Fibroblast of skin of right biceps (primary cell): ENCODE data around the gene STX4.

Source experiments
- DNase-seq: peaks from one replicate; pipeline ENCODE4 v3.0.0-alpha.2; 2013

Gene STX4

DNA sequence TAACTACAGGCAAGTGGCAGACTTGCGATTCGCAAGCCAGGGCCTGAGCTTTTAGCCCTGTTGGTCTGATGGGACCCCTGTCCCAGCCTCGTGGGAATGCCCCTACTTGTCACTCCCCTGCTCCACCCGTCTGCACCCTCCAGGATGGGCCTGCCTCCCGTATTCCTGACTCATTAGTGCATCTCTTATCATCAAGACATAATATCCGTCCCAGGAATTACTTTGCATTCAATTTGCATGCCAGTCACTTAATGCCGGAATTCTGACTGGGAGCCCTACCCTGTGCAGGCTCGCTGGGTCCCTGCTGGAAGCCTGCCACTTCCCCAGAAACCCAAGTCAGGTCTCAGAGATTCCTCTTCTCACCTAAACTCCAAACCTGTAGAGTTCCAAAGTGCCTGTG lies 52.1 kb downstream of the STX4 start:
- no peak for DNase-seq

DNA sequence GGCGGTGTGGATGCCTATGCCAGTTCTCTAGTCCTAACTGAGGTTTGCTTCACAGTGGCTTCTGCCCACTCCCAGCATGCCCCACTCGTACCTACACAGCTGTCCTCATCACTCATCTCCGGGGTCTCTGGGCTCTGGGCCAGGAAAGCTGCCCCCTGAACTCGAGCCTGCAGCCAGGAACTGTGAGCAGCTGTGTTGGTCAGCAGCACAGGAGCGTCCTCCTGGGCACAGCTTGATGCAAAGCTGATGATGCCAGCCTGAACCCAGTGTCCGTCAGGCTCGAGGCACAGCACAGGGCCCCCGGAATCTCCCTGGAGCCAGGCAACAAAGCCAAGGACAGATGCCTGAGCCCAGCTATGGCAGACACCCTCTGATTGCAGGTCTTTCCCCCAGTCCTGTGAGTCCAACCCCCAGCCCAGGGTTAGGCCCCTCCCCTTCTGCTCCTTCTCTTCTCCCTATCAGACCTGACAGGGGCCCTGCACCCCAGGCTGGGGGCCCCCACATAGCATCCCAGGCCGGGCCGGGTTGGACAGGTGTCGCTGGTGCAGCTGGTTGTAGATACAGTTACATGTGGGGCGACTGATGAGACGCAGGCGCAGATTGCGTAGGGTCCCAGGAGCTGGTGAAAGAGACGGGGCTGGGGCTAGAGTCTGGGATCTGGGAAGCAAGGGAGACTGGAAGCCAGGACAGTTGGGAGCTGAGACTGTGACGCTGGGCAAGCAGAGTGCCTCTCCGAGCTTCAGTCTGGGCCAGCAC lies 52.7 kb downstream of the STX4 start:
- DNase-seq: no peak

- no peak for DNase-seq
Measured at GRCh38 chr16:31086629-31086906, 53.2 kb downstream of the STX4 start.

DNA sequence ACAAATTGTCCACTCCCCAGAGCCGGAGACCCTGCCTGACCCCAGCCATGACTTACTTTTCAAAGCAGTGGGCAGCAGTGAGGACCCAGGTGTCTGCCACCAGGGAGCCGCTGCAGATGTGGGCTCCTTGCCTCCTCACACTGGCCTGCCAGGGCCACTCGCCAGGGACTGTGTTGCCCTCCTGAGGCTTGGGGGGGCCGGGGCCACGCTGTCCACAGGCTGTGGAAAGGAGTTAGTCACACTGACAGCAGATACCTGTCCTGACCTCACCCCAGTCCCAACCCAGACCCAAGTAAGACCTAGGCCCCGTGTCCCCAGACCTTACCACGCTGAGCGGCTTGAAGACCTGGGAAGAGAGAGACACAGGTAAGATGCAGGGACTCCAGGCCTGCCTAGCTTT lies 54.1 kb downstream of the STX4 start:
- DNase-seq: no peak

- DNase-seq: no peak
Measured at GRCh38 chr16:31087971-31088370, 54.6 kb downstream of the STX4 start.

DNA sequence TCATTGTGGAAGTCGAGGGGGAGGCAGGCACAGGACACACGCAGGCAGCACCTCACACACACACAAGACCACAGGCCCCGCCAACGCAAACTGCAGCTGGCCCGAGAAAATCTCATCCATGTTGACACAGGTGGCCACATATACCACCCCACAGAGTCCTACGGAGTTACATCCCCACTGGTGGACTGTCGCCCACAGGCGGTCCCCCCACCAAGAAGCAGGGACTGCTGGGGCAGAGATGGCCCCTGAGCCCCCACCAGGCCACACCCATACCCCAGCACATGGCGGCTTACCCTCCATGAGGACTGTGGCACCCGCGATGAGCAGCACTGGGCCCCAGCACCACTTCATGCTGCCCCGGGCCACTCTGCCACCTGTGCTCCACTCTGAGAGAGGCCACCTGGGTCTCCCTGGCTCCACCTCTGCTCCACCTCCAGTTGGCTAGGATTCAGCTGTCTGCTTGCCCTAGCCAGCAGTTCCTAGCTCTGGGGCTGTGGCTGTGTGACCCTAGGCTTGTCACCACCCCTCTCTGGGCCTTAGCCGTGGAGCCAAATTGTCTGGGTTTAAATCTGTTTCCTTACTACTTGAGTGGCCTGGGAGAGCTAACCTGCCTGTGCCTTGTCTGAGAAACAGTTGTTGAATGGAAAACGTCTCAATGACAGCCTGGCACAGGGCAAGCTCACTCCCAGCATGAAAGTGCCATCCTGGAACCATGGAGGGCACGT lies 55.3 kb downstream of the STX4 start, which contains the start of gene PRSS53:
PRSS53 (minus strand) TSS at position 485 of the 725 bp plus-strand sequence; CDS start at position 351, 134 bp downstream.
- no peak for DNase-seq

- no peak for DNase-seq
Measured at GRCh38 chr16:31089199-31089598, 55.8 kb downstream of the STX4 start.
